HK-2 (cell line): ENCODE data around the gene ARHGAP6.

ENCODE experiments used
- DNase-seq: peaks from one replicate; pipeline ENCODE4 v3.0.0-alpha.2; 2018; ENCODE audit not compliant: unreplicated experiment

Gene ARHGAP6

GRCh38 chrX:11108253-11108941 is 557.3 kb downstream of the ARHGAP6 start:
- no peak for DNase-seq

- no peak for DNase-seq
Measured at GRCh38 chrX:11105080-11105479, 560.6 kb downstream of the ARHGAP6 start.

- no peak for DNase-seq
Measured at GRCh38 chrX:11103751-11104150, 562.0 kb downstream of the ARHGAP6 start.

GRCh38 chrX:11103006-11103405 is 562.7 kb downstream of the ARHGAP6 start:
- DNase-seq: no peak

- peak; percentile 34 for DNase-seq
Measured at GRCh38 chrX:11100281-11101035, 565.3 kb downstream of the ARHGAP6 start.

GRCh38 chrX:11099465-11099864 is 566.3 kb downstream of the ARHGAP6 start:
- DNase-seq: no peak

- DNase-seq: no peak
Measured at GRCh38 chrX:11097933-11098332, 567.8 kb downstream of the ARHGAP6 start.

GRCh38 chrX:11089802-11090201 is 575.9 kb downstream of the ARHGAP6 start:
- DNase-seq: no peak
